ENCODE measurements around the gene F13B.
"Not testable (repeated sequence)": the region's sequence is repeated elsewhere in the genome, so short reads cannot be mapped to it uniquely, and the experiment has no call there.

Gene F13B, protein sequence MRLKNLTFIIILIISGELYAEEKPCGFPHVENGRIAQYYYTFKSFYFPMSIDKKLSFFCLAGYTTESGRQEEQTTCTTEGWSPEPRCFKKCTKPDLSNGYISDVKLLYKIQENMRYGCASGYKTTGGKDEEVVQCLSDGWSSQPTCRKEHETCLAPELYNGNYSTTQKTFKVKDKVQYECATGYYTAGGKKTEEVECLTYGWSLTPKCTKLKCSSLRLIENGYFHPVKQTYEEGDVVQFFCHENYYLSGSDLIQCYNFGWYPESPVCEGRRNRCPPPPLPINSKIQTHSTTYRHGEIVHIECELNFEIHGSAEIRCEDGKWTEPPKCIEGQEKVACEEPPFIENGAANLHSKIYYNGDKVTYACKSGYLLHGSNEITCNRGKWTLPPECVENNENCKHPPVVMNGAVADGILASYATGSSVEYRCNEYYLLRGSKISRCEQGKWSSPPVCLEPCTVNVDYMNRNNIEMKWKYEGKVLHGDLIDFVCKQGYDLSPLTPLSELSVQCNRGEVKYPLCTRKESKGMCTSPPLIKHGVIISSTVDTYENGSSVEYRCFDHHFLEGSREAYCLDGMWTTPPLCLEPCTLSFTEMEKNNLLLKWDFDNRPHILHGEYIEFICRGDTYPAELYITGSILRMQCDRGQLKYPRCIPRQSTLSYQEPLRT

DNA sequence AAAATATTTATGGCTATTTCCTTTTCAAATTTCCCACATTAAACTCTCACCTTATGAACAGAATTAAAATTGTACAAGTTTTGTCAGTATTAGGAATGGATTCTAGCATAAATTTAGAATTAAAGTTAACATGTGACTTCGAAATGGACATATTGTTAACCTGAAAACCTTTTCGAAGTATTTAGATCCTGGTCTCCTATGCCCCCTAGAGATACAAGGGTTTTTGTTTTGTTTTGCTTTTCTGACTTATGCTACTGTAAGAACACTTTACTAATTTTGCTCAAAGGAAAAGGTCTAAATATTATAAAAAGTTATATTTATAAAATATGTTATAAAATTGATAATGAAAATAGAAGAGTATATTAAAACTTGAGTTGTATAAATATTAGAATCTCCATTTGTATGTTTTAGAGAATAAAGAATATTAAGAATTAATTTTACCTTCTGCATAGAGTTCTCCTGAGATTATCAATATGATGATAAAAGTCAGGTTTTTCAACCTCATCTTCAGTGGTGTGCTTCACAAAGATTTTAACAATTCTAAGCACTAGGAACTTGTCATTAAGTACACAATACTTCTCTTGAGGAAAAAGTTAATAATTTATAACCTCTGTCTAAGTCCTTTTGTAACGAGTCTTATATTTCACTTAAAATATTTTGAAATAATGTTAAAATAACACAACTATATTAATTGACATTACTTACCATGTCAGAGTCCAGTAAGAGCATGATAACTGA, at the start of gene F13B:
Gene F13B, minus strand, starts transcription at position 542 of the 738 bp plus-strand sequence. Its CDS starts 37 bp downstream, at position 505.
- no peak for DNase-seq

DNA sequence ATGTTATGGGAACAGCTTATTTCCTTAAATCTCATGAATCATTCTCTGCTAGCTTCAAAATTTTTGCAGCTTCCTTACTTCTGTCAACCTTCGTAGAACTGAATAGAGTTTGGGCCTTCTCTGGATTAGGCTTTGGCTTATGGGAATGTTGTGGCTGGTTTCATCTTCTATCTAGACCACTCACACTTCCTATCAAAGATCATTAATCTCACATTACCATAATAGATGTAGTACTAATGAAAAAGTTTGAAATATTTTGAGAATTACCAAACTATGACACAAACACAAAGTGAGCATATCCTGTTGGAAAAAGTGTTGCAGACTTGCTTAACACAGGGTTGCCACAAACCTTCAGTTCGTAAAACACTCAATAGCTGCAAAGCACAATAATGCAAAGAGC, 49.1 kb upstream of the F13B start:
- DNase-seq: no peak

DNA sequence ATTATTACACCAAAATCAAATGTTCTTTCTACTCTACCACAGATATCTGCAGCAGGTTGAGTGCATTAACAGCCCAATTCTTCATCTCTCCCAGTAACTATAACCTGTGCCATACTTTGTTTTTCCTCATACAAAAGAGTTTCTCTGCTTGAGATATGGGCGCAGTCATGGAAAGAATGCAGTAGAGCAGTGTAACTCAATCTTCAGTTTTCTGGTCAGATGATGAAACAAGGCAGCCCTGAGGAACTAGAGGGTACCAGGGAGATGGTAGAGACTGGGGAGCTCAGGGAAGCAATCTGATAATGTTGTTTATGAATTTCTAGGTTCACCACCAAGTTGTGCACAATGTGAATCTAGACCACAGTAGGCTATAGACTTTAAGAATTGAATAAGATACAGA, 39.8 kb upstream of the F13B start:
- no peak for DNase-seq

DNA sequence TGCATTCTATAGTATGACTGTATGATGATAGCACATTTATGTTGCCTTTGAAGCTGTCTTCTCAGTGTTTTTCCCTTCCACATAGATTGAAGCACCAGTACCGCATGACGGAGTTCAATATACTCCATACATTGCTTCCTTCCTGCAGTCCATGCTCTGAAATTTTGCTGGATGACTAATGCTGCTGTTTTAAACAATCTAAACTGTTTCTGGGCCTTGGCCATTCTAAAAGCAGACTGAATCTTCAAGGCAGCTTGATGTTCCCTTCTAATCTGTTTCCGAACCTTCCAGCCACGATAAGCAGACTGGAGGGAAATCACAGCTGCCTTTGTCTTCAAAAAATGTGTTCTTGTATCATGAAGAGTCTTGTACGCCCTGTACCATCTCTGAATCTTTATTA, 36.2 kb upstream of the F13B start:
- no peak for DNase-seq

DNA sequence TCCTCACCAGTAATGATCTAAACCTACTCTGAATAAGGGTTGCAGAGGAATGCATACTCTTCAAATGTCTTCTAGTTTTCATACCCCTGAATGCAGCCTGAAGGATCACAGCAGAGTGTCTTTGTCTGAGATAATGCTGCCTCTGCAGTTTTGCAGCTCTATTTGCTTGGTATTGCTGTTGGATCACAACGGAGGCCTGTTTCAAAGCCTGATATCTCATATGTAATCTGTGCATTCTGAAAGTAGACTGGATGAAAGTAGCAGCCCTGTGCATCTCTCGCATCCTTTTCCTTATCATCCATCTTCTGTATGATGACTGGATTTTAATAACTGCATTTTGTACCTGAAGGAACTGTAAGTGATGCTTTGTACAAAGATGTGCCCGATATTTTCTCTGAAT, 34.9 kb upstream of the F13B start:
- no peak for DNase-seq

DNA sequence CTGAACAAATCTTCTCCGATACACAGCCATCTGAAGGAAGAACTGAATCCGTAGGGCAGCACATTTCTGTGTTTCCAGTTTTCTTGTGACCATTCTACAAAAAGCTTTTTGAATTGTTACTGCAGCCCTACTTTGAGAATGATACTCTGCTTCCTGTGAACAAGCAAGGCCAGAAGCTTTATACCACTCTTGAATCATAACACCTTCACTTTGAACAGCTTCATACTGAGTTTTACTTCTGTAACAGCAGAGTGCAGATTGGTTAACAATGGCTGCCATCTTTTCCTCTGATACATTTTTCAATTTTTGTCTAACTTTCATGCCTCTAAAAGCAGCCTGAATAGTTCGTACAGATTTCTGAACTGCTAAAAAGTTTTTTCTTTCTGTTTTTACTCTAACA, 33.6 kb upstream of the F13B start:
- no peak for DNase-seq

DNA sequence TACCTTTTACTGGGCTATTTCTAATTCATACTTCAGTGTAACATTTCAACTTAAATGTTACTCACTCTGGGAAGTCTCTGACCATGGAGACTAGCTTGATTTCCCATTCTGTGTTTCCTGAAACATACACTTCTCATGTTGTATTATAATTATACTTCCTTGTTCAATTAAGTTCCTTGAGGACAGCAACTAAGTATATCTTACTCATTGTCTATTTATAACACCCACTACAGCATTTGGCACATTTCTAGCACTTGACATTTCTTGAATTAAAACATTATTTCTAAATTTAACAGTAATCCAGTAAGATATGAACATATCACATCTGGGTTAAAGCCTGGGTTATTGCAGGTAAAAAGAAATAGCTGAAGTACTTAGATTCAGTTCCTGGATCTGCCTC, 32.4 kb upstream of the F13B start:
- no peak for DNase-seq

DNA sequence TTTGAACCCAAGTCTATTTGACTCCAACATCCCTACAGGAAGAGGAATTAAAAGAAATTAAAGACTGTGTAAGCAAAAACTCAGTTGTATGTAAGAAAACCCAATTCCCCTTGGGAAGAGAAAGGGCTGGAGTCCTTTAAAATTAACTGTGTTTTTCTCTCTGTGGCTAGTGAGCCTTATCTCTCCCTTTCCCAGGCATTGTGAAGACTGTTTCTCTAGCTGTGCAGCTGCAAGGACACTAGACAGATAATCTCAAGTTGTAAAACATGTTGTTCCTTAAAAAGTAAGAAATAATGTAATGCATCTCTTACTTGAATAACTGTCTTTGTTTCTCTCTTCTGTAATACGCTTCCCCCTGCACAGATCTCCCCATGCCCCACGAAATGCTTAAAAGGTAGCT, 29.9 kb upstream of the F13B start:
- not testable (repeated sequence) for DNase-seq

DNA sequence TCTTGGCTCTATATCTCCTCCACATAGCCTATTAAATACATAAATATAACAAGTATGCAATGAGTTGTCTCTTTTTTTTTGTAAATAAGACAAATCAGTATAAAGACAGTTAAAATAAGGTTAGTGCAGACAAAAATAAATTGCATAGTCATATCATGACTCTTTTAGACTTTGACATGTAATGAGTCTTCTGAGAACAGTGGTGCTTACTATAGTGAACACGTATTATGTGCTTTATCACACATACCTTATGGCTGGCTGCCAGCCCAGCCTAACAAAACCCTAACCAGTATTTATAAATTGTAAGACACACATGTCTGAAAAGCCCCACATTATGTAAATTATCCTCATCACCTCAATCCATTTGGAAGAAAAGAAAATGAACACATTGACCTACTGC, 29.1 kb upstream of the F13B start:
- DNase-seq: no peak

DNA sequence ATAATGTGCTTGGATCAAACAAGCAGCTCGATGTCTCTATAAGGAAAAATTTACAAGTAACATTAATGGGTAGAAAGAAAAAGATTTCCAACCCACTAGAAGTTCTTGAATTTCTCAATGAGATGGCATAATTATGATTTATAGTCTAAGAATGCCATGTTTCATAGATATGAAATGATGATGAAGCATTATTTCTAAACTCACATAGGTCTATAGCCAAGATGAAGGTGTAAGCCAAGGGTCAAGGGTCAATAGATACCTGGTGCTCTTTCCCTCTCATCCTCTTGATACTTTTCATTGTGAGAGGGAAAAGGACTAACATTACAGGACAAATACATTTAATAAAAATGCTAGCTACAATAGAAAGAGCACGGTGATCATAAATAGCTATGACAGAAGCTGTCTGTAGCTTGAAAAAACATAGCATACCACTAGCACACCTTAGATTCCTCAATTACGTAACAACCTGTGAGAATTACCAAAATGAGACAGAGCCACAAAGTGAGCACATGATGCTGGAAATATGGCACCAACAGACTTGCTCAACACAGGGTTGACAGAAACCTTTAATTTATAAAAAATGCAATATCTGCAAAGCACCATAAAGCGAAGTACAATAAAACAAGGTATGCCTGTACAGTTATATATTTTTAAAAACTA, 26.3 kb upstream of the F13B start:
- no peak for DNase-seq

DNA sequence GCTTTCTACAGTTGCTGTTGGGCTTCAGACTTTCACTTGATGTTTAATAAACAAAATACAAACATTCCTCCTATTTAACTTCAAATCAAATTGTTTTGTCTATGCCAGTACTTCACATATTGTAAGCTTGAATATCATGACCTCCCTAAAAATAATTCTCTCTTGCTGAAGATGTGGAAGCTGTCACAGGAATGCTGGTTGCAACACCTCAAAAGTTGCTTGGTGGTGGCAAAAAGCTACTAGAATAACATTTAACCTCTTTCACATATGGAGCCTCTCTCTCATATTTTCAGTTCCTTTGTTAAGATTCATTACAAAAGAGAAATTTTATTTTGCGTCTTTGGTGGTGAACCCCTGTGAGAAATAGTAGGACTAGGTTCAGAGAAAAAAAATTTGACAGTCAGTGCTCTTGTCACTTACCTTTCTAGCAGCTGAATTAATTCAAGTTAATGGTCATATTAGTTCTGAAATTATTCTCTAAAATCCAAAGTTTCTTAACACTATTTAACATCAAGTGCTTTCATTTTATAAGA, 25.5 kb upstream of the F13B start:
- DNase-seq: no peak

DNA sequence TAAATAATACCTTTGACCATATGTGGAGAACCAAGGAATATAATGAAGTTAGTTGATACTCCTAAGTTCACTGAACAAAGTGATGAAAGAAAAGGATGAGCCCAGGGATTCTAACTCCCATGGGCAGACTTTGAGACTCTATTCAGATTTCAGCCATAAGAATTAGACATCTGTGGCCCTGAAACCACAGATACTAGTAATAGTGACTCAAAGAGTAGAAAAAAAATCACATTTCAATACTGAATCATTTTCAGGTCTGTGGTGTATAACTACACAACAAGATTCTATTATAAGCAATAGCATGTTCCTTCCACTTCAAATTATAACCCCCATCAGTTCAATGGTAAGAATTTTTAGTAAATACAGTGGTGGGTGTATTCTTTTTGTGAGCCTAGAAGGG, 16.4 kb upstream of the F13B start:
- no peak for DNase-seq

DNA sequence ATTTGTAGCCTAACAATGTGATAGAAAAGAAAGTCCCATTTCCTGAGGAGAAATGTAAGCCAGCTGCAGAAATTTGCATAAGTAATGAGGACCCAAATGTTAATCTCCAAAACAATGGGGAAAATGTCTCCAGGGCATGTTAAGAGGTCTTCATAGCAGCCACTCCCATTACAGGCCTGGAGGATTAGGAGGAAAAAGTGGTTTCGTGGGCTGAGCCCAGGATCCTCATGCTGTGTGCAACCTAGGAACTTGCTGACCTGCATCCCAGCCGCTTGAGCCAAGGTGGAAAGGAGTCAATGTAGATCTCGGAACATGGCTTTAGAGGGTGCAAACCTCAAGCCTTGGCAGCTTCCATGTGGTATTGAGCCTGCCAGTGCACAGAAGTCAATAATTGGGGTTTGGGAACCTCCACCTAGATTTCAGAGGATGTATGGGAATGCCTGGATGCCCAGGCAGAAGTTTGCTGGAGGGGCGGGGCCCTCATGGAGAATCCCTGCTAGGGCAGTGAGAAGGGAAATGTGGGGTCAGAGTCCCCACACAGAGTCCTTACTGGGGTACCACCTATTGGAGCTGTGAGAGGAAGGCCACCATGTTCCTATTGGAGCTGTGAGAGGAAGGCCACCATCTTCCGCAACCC, 14.2 kb upstream of the F13B start:
- DNase-seq: peak; percentile 22

DNA sequence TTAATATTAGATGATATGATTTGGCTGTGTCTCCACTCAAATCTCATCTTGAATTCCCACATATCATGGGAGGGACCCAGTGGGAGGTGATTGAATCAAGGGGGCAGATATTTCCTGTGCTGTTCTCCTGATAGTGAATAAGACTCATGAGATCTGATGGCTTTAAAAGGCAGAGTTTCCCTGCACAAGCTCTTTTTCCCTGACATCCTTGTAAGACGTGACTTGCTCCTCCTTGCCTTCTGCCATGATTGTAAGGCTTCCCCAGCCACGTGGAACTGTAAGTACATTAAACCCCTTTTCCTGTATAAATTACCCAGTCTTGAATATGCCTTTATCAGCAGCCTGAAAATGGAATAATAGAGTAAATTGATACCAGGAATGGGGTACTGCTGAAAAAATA, 13.3 kb upstream of the F13B start:
- DNase-seq: no peak

DNA sequence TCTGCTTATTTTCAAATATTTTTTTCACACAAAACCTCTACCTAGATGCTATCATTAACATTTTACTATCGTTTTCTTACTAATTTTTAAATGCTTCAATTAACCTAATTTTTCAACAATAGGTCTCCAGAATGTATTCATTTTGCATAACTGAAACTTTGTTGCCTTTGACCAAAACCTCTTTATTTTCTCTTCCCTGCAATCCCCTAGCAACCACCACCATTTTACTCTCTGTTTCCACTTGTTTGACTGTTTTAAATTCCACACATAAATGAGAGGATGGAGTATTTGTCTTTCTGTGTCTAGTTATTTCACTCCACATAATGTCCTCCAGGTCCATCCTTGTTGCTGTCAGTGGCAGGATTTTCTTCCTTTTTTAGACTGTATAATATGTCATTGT, 9.5 kb upstream of the F13B start:
- DNase-seq: no peak

DNA sequence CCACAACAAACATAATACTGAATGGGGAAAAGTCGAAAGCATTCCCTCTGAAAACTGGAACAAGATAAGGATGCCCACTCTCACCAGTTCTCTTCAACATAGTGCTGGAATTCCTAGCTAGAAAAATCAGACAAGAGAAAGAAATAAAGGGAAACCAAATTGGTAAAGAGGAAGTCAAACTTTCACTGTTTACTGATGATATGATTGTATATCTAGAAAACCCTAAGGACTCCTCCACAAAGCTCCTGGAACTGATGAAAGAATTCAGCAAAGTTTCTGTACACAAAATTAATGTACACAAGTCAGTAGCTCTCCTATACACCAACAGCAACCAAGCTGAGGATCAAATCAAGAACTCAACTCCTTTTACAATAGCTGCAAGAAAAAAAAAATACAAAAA, 6.9 kb upstream of the F13B start:
- no peak for DNase-seq

DNA sequence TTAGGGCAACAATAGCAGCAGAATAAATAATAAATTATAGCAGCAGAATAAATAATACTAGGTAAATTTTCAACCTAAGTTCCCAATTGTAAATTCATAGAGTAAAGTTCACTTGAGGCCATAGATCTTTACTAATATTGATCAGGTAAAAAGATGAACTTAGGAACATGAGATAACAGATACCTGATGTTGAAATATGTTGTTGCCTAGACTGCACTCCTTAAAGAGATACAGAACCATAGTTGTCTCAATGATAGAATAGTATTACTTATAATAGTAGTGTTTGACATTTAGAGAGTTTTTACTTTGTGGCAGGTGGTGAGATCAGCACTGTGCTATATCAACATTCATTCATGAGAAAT, 378 bp upstream of the F13B start:
- DNase-seq: no peak

DNA sequence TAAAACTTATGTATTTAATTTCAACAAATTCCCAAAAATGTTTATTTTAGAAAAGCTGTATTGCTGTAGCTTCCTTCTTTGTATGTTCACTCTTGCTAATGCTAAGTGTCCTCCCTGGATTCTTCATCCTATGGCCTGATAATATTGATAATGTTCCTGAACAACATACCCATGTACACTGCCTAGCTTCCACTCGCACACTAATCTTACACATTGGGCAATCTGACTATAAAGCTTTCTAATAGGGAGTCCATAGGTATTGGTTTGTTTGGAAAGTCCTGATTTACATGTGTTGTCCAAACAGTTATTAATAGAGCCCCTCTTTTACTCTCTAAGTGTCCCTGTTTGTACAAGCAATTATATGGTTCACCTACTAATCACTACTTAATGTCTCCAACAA, 783 bp downstream of the F13B start:
- DNase-seq: no peak

DNA sequence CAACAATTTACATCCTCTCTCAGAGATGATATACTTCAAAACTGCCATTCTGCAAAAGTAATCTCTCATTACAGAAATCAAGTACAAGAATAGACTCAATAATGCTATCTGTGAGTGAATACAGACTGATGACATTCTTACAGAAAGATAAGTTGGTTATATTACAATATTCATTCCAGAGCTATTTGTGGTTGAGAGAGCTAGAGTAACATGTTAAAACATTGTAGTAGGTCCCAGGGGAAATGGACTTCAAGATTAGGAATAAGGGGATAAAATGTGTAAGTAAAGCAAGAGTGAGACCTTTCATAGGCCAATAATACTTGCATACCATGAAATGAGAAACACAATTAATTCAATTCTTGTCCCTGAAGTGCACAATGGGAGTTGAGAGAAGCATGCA, 1.5 kb downstream of the F13B start:
- no peak for DNase-seq

DNA sequence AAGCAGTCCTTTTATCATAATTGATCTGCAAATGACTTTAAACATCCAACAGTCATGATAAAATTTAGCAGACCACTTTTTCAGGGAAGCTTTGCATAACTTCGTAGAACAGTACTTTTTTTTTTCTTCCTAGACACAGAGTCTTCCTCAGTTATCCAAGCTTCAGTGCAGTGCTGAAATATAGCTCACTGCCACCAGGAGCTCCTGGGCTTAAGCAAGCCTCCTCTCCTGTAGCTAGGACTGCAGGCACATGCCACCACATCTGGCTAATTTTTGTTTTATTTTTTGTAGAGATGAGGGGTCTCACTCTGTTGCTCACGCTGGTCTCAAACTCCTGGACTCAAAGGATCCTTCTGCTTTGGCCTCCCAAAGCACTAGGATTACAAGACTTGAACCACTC, 3.8 kb downstream of the F13B start:
- DNase-seq: no peak

DNA sequence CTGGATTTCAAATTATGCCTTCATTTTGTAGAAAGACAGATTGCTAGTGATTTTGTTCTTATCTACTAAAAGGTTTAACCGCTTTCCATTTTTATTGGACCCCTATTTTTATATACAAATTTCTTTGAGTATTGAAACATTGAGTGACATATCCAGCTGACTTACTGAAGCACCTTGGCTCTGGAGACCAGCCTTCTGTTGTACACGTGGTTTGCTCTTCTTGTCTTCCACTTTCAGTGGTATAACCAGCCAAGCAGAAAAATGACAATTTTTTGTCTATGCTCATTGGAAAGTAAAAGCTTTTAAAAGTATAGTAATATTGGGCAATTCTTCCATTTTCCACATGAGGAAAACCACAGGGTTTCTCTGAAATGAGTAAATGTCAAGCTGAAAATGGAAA, 4.4 kb downstream of the F13B start:
- no peak for DNase-seq

DNA sequence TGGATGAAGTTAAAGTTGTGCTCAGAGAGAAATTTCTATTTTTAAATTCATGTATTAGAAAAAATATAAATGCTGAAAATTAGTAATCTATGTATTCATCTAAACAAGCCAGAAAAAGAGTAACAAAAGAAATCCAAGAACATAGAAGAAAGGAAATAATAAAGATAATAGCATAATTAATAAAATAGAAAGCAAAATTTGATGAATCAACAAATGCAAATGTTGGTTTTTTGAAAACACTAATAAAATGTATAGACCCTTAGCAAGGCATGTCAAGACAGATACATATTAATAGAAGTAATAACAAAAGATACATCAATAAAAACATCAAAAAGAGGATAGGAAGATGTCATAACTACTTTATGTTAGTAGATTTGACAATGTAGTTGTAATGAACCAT, 18.0 kb downstream of the F13B start:
- DNase-seq: no peak

Data from left hindlimb (tissue), 1 donor.